ENCODE measurements around the gene CLDN14.

CLDN14 gene

GRCh38 chr21:36456729-36457414, 23.1 kb downstream of the CLDN14 start:
- TF ChIP-seq CTCF (IDR thresholded peaks at IDR 0.05; ENCODE audit: low read depth, low read length, missing control alignments): no peak
- H3K4me3 ChIP-seq (replicated peaks; ENCODE audit: low read depth, low read length): no peak overlapping the region
- DNase-seq (ENCODE audit: extremely low read depth, low read depth): no peak

- TF ChIP-seq CTCF (IDR thresholded peaks at IDR 0.05; ENCODE audit: low read depth, low read length, missing control alignments): no peak
- no peak overlapping the region for H3K4me3 ChIP-seq (replicated peaks; ENCODE audit: low read depth, low read length)
- no peak for DNase-seq (ENCODE audit: extremely low read depth, low read depth)
These were observed 25.2 kb downstream of the CLDN14 start for GRCh38 chr21:36454706-36455105.

- DNase-seq (ENCODE audit: extremely low read depth, low read depth): no peak
- TF ChIP-seq CTCF (IDR thresholded peaks at IDR 0.05; ENCODE audit: low read depth, low read length, missing control alignments): no peak
- no peak overlapping the region for H3K4me3 ChIP-seq (replicated peaks; ENCODE audit: low read depth, low read length)
These were observed 25.8 kb downstream of the CLDN14 start for GRCh38 chr21:36454093-36454531.

GRCh38 chr21:36452281-36452825, 27.6 kb downstream of the CLDN14 start:
- no peak for DNase-seq (ENCODE audit: extremely low read depth, low read depth)
- no peak overlapping the region for H3K4me3 ChIP-seq (replicated peaks; ENCODE audit: low read depth, low read length)
- TF ChIP-seq CTCF (IDR thresholded peaks at IDR 0.05; ENCODE audit: low read depth, low read length, missing control alignments): no peak

- TF ChIP-seq CTCF (IDR thresholded peaks at IDR 0.05; ENCODE audit: low read depth, low read length, missing control alignments): no peak
- H3K4me3 ChIP-seq (replicated peaks; ENCODE audit: low read depth, low read length): no peak overlapping the region
- DNase-seq (ENCODE audit: extremely low read depth, low read depth): no peak
These were observed 28.4 kb downstream of the CLDN14 start for GRCh38 chr21:36451506-36451905.

GRCh38 chr21:36450511-36450910, 29.4 kb downstream of the CLDN14 start:
- TF ChIP-seq CTCF (IDR thresholded peaks at IDR 0.05; ENCODE audit: low read depth, low read length, missing control alignments): no peak
- no peak for DNase-seq (ENCODE audit: extremely low read depth, low read depth)

More at GRCh38 chr21:36450511-36450910, 29.4 kb downstream of the CLDN14 start:
- H3K4me3 ChIP-seq (replicated peaks; ENCODE audit: low read depth, low read length): no peak overlapping the region

Data from HFF-Myc (cell line).